HG02852 (cell line): ENCODE measurements around the gene SOS1.
"Not testable (repeated sequence)": the region's sequence is repeated elsewhere in the genome, so short reads cannot be mapped to it uniquely, and the experiment has no call there.

ENCODE experiments used
- ATAC-seq: cut with Tn5 transposase; IDR thresholded peaks from one replicate; pipeline ENCODE4 v1.9.1; 2021; ENCODE audit warnings: mild to moderate bottlenecking, moderate library complexity; ENCODE audit not compliant: unreplicated experiment

The SOS1 gene

DNA sequence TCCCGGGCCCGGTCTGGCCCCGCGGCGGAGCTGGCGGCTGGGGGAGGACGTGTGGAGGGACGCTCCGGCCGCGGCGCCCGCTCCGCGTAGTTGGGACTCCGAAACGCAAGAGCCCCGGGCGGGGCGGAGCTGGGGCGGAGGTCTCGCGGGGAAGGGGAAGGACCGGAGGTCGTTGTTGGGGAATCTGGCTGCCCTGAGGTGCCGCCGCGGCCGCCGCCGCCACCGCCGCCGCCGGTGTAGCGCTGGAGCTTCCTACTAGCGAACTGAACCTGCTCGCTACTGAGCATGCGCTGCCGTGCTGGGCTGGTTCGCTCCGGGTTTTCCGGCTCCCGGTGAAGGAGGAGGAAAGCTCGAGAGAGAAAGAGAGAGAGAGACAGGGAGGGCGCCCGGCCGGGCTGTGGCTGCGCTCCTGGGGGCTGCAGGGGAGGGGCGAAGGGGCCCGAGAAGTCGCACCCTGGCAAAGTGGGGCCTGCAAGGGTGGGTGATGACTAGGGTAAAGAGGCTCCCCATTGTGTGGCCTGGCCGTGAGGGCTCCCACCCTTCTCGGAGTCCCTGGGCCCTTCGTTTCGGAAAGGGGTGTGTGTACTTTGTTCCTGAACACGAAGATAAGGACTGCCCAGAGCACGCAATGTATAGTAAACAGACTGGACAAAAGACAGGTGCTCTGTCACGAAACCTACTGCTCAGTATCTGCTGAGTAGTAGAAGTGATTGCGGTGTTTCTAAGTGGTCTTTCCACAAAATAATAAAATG is at the start of gene SOS1:
Gene SOS1 (minus strand): TSS at position 281 of the 752 bp plus-strand sequence. CDS start 629 bp downstream, outside the sequence.
- ATAC-seq = peak; percentile 48

DNA sequence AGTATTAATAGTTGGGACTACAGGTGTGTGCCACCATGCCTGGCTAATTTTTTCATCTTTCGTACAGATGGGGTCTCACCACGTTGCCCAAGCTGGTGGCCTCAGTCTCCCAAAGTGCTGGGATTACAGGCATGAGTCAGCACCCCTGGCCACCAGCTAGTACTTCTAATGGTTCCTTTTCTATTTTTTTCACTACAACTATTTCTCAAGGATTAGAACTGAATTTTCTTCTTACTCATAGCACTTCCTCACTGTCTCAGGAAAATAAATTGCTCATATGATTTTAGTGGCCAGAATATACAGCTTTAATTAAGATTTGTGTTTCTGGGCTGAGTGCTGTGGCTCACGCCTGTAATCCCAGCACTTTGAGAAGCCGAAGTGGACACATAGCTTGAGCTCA is 43.2 kb upstream of the SOS1 start:
- ATAC-seq = no peak

DNA sequence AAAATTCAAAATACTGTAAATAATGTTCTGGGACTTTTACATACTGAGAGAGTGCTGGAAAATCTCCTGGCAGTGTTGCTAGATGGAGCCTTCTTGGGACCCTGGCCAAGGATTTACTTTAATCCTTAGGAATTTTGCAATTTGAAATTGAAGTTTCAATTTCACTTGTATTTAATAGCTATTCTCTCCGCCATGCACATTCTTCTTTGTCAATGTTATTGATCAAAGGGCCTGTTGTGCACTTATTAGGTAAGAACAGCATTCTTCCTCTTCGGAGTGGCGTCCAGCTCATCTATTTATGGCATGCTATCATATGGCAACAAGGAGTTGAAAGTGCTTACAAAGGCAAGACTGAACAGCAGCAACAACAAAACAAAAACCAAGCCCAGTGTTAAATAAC is 40.1 kb upstream of the SOS1 start:
- no peak for ATAC-seq

GRCh38 chr2:39159283-39159682 is 38.4 kb upstream of the SOS1 start:
- no peak for ATAC-seq

DNA sequence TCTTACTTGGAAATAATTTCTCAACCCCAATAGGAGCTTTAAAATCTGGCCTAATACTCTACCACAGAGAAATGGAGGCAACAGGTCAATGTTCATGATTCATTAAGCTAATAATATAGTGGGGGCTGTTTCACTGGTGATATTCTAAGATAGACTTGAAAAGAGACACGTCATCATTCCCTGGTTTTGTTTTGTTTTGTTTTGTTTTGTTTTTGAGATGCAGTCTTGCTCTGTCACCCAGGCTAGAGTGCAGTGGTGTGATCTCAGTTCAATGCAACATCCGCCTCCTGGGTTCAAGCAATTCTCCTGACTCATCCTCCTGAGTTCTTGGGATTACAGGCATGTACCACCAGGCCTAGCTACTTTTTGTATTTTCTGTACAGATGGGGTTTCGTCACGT is 37.5 kb upstream of the SOS1 start:
- no peak for ATAC-seq

- no peak for ATAC-seq
These were observed 36.0 kb upstream of the SOS1 start for GRCh38 chr2:39156846-39157245.

DNA sequence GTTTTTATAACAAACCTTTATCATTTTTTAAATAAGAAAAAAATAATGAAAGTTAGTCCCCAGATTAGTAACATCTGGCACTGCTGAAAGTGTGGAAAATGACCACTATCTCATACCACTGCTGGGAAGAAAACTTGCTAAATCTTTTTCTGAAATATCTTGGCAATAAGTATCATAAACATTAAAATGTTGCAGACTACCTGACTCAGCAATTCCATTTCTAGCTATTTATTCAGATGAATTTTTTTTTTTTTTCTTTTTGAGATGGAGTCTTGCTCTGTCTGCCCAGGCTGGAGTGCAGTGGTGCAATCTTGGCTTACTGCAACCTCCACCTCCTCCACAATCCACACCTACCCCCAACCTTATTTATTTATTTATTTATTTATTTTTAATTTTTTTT is 35.3 kb upstream of the SOS1 start:
- no peak for ATAC-seq

- ATAC-seq = not testable (repeated sequence)
These were observed 34.7 kb upstream of the SOS1 start for GRCh38 chr2:39155573-39155972.

- no peak for ATAC-seq
These were observed 34.1 kb upstream of the SOS1 start for GRCh38 chr2:39154944-39155343.

DNA sequence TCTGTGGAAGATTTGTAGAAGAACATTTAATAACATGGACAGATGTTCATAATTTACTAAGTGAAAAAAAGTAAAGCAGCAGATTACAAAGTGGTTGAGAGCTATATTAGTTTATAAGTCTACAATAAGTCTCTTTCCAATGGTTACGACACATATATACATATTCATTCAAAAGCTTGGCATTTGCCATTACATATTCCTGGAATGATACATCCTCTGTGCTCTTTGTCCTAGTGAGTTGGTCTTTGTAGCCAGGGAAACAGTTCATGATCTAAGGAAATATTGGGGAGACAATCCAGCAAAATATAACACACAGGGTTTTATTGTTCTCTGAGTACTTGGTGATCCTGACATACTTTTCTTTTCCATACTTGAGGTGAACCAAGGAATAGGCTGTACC is 32.5 kb upstream of the SOS1 start:
- ATAC-seq = no peak

GRCh38 chr2:39152504-39152903 is 31.7 kb upstream of the SOS1 start:
- ATAC-seq = no peak

GRCh38 chr2:39150890-39151497 is 30.1 kb upstream of the SOS1 start:
- ATAC-seq = no peak

GRCh38 chr2:39150102-39150562 is 29.3 kb upstream of the SOS1 start:
- ATAC-seq = no peak

- no peak for ATAC-seq
These were observed 25.8 kb upstream of the SOS1 start for GRCh38 chr2:39146630-39147029.

DNA sequence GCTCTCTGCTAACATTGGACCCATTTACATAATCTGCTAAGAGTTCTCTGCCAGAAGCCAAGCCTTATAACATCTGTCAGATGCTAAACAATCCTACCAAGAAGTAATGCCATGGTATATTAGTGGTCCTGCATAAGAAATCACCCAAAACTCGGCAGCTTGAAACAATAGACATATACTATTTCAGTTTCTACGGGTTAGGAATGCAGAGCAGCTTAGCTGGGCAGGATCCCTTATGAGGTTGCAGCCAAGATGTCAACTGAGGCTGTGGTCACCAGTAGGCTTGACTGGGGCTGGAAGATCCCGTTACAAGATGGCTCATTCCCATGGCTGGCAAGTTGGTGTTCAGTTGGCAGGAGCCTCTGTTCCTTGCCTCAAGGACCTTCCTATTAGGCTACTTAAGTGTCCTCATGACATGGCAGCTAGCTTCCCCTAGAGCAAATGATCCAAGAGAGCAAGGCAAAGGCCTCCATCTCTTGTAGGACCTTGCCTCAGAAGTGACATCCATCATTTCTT is 25.1 kb upstream of the SOS1 start:
- ATAC-seq = no peak

GRCh38 chr2:39144416-39144815 is 23.6 kb upstream of the SOS1 start:
- ATAC-seq = no peak

GRCh38 chr2:39142904-39143605 is 22.2 kb upstream of the SOS1 start:
- no peak for ATAC-seq

DNA sequence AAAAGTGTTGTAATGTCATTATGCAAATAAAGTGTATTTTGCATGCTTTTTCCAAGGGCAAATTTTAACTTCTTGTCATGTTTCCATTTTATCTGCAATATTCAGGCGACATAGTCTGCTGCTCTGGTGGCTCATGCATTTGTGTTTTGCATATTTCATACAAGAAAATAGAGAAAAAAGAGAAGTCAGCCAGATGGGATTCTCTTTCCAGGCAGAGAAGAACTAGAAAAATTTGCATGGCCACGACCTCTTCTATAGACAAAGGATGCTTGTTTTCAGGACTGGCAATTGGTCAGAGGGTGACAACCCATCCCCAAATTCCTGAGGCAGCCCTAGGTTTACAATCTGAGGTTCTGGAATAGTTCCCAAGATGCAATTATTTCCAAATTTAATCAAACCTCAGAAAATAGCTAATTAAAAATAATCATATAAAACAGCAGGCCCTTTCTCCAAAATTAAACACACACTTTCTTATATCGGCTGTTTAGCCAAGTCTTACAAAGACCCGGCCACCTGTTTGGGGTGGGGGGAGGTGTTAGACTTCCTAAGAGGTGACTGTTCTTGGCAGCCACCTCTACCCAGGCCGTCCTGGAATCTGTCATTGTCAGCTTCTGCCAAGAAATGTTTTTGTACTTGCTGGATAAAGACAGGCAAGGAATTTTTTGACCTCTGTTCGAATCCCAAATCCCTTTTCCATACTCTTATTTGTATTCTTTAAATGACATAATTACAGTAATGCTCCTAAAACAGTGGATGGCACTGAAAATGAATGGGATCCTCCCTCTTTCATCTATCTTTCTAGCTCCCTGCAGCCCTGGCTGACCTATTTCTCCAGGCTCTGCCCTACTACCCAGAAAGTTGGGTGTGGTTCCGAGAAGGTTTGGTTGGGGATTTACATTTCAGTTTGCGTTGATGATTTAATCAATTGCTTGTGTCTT is 20.8 kb upstream of the SOS1 start:
- peak; percentile 56 for ATAC-seq

DNA sequence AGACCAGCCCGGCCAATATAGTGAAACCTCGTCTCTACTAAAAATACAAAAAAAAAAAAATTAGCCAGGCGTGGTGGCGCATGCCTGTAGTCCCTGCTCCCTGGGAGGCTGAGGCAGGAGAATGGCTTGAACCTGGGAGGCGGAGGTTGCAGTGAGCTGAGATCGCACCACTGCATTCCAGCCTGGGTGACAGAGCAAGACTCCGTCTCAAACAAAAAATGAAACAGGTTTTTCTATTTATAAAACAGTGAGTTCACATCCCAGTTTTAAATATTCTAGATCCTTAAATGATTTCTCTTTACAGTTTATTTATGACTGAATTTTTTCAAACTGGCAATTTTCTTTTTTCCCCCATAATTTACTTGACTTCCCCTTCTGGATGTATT is 20.1 kb upstream of the SOS1 start:
- ATAC-seq = peak; percentile 6

GRCh38 chr2:39140322-39140847 is 19.5 kb upstream of the SOS1 start:
- ATAC-seq = no peak
